Hematopoietic multipotent progenitor cell treated with erythropoietin and hydrocortisone succinate and interleukin-3 and kit ligand, for 8 days (in vitro differentiated cells): ENCODE data around the gene CNTNAP1.

Experiments
- DNase-seq: peaks from one replicate; pipeline ENCODE4 v3.0.0-alpha.2; 2015

CNTNAP1 gene

GRCh38 chr17:42743595-42744282 lies 61.4 kb downstream of the CNTNAP1 start:
- DNase-seq = peak; percentile 78

GRCh38 chr17:42744283-42744805 lies 62.0 kb downstream of the CNTNAP1 start:
- DNase-seq = peak; percentile 76

- DNase-seq = peak; percentile 92
Observed at GRCh38 chr17:42744806-42745617, 62.7 kb downstream of the CNTNAP1 start, which contains the start of gene EZH1. Gene EZH1, minus strand, starts transcription at chr17:42745040. Its CDS starts 16,099 bp downstream, at chr17:42728941.

GRCh38 chr17:42748202-42748907 lies 66.0 kb downstream of the CNTNAP1 start:
- no peak for DNase-seq

- no peak for DNase-seq
Observed at GRCh38 chr17:42748908-42749798, 66.8 kb downstream of the CNTNAP1 start.
